Measurements from ENCODE around the gene FAH. TPM values are rescaled to one million over a fixed set of nuclear protein-coding genes. Genes with fewer than 3 reads are reported as not detected.

FAH gene
- polyA plus RNA-seq, 1 donor (not counting 4 experiments of a cell fraction or from before 2014, with no cell fraction given): 29.4 TPM

DNA sequence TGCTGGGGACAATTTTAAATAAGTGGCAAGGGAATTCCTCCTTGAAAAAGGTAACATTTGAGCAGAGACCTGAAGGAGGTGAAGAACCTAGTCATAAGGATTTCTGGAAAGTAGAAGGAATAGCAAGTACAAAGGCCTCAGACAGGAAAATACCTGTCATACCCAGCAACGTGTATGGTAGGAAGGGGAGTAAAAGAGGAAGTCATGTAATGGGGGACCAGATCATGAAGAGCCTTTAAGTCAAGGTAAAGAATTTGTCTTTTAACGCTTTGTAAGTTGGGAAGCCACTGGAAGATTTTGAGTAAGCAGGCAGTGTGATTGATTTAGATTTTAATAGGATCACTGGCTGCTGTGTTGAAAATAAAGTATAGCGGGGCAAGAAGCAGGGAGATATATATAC, 43.4 kb upstream of the FAH start:
- Histone ChIP-seq H2AFZ (ENCODE audit: control insufficient read depth, low read length) (no peak overlapping the region), H3K36me3 (ENCODE audit: control insufficient read depth in 2 of 2, extremely low read depth in 1 of 2, insufficient read depth in 2 of 2, low read length in 2 of 2) (no peaks in the 10 kb centered on the region), H3K9me3 (ENCODE audit: control insufficient read depth, low read depth, low read length) (no peaks in the 10 kb centered on the region), H3K4me3 (ENCODE audit: control insufficient read depth in 2 of 3, extremely low read depth in 1 of 3, insufficient read depth in 2 of 3, low read depth in 1 of 3, low read length in 3 of 3) (no peak overlapping the region), H3K9me1 (ENCODE audit: control insufficient read depth, extremely low read depth, insufficient read depth, low read length) (no peaks in the 10 kb centered on the region), H3K79me2 (ENCODE audit: control insufficient read depth, insufficient read depth, low read length) (peaks cover 18% of the 10 kb centered on the region), H3K9ac (ENCODE audit: control insufficient read depth, extremely low read depth, insufficient read depth, low read length) (no peak overlapping the region), H4K20me1 (ENCODE audit: control insufficient read depth, extremely low read depth, insufficient read depth, low read length) (no peaks in the 10 kb centered on the region), H3K4me1 (ENCODE audit: control insufficient read depth, extremely low read depth, insufficient read depth, low read length) (peaks cover 19% of the 10 kb centered on the region), H3K4me2 (ENCODE audit: control insufficient read depth, extremely low read depth, insufficient read depth, low read depth, low read length) (no peak overlapping the region), H3K27ac (ENCODE audit: control insufficient read depth, insufficient read depth, low read length) (no peak overlapping the region), H3K27me3 (ENCODE audit: control insufficient read depth, extremely low read depth, insufficient read depth, low read length) (no peaks in the 10 kb centered on the region)
- FAIRE-seq (no peak), DNase-seq (ENCODE audit: low read depth, low spot score) (no peak)
- dilution Hi-C loops (cut with MboI; ENCODE audit: extremely low pct_ligation_motif_present, low sequenced_read_pairs): no loop called here
- TF ChIP-seq EZH2 (IDR thresholded peaks at IDR 0.05; ENCODE audit: low read length): no peak
- TF ChIP-seq, protein P1, sequence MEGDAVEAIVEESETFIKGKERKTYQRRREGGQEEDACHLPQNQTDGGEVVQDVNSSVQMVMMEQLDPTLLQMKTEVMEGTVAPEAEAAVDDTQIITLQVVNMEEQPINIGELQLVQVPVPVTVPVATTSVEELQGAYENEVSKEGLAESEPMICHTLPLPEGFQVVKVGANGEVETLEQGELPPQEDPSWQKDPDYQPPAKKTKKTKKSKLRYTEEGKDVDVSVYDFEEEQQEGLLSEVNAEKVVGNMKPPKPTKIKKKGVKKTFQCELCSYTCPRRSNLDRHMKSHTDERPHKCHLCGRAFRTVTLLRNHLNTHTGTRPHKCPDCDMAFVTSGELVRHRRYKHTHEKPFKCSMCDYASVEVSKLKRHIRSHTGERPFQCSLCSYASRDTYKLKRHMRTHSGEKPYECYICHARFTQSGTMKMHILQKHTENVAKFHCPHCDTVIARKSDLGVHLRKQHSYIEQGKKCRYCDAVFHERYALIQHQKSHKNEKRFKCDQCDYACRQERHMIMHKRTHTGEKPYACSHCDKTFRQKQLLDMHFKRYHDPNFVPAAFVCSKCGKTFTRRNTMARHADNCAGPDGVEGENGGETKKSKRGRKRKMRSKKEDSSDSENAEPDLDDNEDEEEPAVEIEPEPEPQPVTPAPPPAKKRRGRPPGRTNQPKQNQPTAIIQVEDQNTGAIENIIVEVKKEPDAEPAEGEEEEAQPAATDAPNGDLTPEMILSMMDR (optimal IDR thresholded peaks at IDR 0.05 in 1 of 3, IDR thresholded peaks at IDR 0.05 in 1 of 3, conservative IDR thresholded peaks at IDR 0.05 in 1 of 3; ENCODE audit: extremely low read depth in 1 of 3, insufficient read depth in 2 of 3, low read length in 3 of 3): no peak

DNA sequence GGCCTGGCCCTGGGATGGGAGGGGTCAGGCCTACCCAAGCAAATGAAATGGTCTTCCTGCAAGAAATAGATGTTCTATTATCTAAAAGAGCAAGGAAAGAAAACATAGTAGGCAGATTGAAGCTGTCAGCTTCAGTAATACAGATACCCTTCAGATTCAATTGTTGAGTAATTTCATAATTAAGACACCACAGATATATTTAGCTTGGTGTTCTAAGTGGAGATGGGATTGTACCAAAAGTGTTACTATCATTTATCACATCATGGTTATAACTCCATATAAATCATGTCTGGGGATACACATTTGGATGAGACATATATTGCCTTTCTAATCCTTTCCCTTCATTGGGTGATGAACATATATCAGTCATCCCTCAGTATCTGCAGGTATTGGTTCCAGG, 41.9 kb upstream of the FAH start:
- Histone ChIP-seq H3K36me3 (ENCODE audit: control insufficient read depth in 2 of 2, extremely low read depth in 1 of 2, insufficient read depth in 2 of 2, low read length in 2 of 2) (no peaks in the 10 kb centered on the region), H3K27me3 (ENCODE audit: control insufficient read depth, extremely low read depth, insufficient read depth, low read length) (no peaks in the 10 kb centered on the region), H3K79me2 (ENCODE audit: control insufficient read depth, insufficient read depth, low read length) (peaks cover 23% of the 10 kb centered on the region), H3K27ac (ENCODE audit: control insufficient read depth, insufficient read depth, low read length) (no peak overlapping the region), H3K4me2 (ENCODE audit: control insufficient read depth, extremely low read depth, insufficient read depth, low read depth, low read length) (no peak overlapping the region), H4K20me1 (ENCODE audit: control insufficient read depth, extremely low read depth, insufficient read depth, low read length) (no peaks in the 10 kb centered on the region), H3K9me3 (ENCODE audit: control insufficient read depth, low read depth, low read length) (no peaks in the 10 kb centered on the region), H3K9me1 (ENCODE audit: control insufficient read depth, extremely low read depth, insufficient read depth, low read length) (no peaks in the 10 kb centered on the region), H3K9ac (ENCODE audit: control insufficient read depth, extremely low read depth, insufficient read depth, low read length) (no peak overlapping the region), H3K4me1 (ENCODE audit: control insufficient read depth, extremely low read depth, insufficient read depth, low read length) (peaks cover 7% of the 10 kb centered on the region), H2AFZ (ENCODE audit: control insufficient read depth, low read length) (no peak overlapping the region), H3K4me3 (ENCODE audit: control insufficient read depth in 2 of 3, extremely low read depth in 1 of 3, insufficient read depth in 2 of 3, low read depth in 1 of 3, low read length in 3 of 3) (no peak overlapping the region)
- DNase-seq (ENCODE audit: low read depth, low spot score) (no peak), FAIRE-seq (no peak)
- TF ChIP-seq, protein P1 (optimal IDR thresholded peaks at IDR 0.05 in 1 of 3, IDR thresholded peaks at IDR 0.05 in 1 of 3, conservative IDR thresholded peaks at IDR 0.05 in 1 of 3; ENCODE audit: extremely low read depth in 1 of 3, insufficient read depth in 2 of 3, low read length in 3 of 3): no peak
- TF ChIP-seq EZH2 (IDR thresholded peaks at IDR 0.05; ENCODE audit: low read length): no peak
- dilution Hi-C loops (cut with MboI; ENCODE audit: extremely low pct_ligation_motif_present, low sequenced_read_pairs): no loop called here

Data from keratinocyte (primary cell).